Calu3 (cell line): ENCODE data around the gene PNP. TPM values are rescaled to one million over a fixed set of nuclear protein-coding genes. Genes with fewer than 3 reads are reported as not detected.

ENCODE experiments used
- BruUV-seq: library from RNA; stranded (reverse); fragments of 400-500 nt; replicated peaks from 2 replicates; lab custom pipeline; 2021; lab: Mats Ljungman, UMichigan
- CTCF ChIA-PET: fragments of 300-600 bp; sonication (Branson Sonifier 250); formaldehyde crosslinking; loops from one replicate; lab custom pipeline; 2022; ENCODE audit warnings: antibody characterized with exemption; lab: Charles Lee
- DNase-seq: peaks from one replicate; pipeline ENCODE4 v3.0.0; 2022
- H3K27ac Mint-ChIP-seq: one replicate; pipeline ENCODE4 v1.8.0; 2022; ENCODE audit warnings: mixed read lengths; ENCODE audit not compliant: unreplicated experiment
- H3K27me3 Mint-ChIP-seq: one replicate; pipeline ENCODE4 v1.8.0; 2022; ENCODE audit warnings: mixed read lengths; ENCODE audit not compliant: unreplicated experiment
- H3K36me3 Mint-ChIP-seq: one replicate; pipeline ENCODE4 v1.8.0; 2022; ENCODE audit warnings: mild to moderate bottlenecking, moderate library complexity, mixed read lengths; ENCODE audit not compliant: insufficient read depth, unreplicated experiment
- H3K4me1 Mint-ChIP-seq: one replicate; pipeline ENCODE4 v1.8.0; 2022; ENCODE audit warnings: mild to moderate bottlenecking, low read depth, mixed read lengths; ENCODE audit not compliant: unreplicated experiment
- H3K4me3 Mint-ChIP-seq: one replicate; pipeline ENCODE4 v1.8.0; 2022; ENCODE audit warnings: mild to moderate bottlenecking, low read depth, moderate library complexity, mixed read lengths; ENCODE audit not compliant: unreplicated experiment
- H3K9me3 Mint-ChIP-seq: one replicate; pipeline ENCODE4 v1.8.0; 2022; ENCODE audit warnings: low read depth, mixed read lengths; ENCODE audit not compliant: unreplicated experiment
- intact Hi-C: fragments of 100-400 bp; cut with micrococcal nuclease; formaldehyde crosslinking; loops from one replicate; pipeline ENCODE4 v1.10.0; 2022; ENCODE audit not compliant: unreplicated experiment
- total RNA-seq: library from RNA; stranded (reverse); gene quantifications from 2 replicates; pipeline ENCODE4 v1.2.3, GENCODE V29; 2022
- TF ChIP-seq, protein P1 (sequence below): fragments of 200-600 bp; IDR thresholded peaks from one replicate; pipeline ENCODE4 v1.8.0; 2022; ENCODE audit warnings: antibody characterized with exemption; ENCODE audit not compliant: unreplicated experiment

Gene PNP
- total RNA-seq, 1 experiment from 2014 or later = 81.3 TPM

DNA sequence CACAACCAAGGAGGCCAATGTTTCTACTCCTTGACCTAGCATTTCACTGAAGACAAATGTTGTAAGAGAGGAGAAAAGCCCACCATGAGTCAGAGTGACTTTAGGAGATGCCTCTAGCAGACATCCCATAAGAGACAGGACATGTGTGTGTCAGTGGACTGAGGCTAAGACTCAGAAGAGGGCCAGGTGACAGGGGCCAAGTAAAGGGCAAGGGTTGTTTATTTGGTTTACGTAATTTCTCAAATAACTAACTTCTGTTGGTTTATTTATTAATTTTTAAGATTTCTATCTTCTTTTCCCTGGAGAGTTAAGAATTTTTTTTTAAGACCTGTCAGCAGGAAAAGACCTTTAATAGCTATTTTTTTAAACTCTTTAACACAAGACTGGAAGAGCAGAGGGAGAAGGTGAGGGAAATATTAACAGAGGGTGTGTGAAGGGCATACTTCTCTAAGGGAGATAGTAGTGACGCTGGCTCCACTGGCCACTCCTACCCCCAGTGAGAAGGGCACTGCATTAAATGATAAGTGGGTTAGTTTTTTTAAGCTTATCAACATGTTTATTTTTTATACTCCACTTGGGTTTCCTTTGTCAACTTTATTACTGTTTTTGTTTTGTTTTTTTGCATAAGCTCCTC is 3.4 kb downstream of the PNP start:
- CTCF ChIA-PET = no interaction called here
- intact Hi-C loops = loop anchor here (5.0 kb wide), 1 partner anchor 60 kb away; no protein-coding TSS in a partner anchor
- peak overlapping the region; percentile 97 for H3K4me3 Mint-ChIP-seq
- DNase-seq = no peak
- no peaks in the 10 kb centered on the region for H3K27me3 Mint-ChIP-seq
- no TSS peak for BruUV-seq
- H3K36me3 Mint-ChIP-seq = peaks cover 80% of the 10 kb centered on the region
- H3K27ac Mint-ChIP-seq = peak overlapping the region; percentile 69
- peaks cover 35% of the 10 kb centered on the region for H3K4me1 Mint-ChIP-seq
- TF ChIP-seq, protein P1, sequence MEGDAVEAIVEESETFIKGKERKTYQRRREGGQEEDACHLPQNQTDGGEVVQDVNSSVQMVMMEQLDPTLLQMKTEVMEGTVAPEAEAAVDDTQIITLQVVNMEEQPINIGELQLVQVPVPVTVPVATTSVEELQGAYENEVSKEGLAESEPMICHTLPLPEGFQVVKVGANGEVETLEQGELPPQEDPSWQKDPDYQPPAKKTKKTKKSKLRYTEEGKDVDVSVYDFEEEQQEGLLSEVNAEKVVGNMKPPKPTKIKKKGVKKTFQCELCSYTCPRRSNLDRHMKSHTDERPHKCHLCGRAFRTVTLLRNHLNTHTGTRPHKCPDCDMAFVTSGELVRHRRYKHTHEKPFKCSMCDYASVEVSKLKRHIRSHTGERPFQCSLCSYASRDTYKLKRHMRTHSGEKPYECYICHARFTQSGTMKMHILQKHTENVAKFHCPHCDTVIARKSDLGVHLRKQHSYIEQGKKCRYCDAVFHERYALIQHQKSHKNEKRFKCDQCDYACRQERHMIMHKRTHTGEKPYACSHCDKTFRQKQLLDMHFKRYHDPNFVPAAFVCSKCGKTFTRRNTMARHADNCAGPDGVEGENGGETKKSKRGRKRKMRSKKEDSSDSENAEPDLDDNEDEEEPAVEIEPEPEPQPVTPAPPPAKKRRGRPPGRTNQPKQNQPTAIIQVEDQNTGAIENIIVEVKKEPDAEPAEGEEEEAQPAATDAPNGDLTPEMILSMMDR = no peak
- H3K9me3 Mint-ChIP-seq = no peaks in the 10 kb centered on the region

DNA sequence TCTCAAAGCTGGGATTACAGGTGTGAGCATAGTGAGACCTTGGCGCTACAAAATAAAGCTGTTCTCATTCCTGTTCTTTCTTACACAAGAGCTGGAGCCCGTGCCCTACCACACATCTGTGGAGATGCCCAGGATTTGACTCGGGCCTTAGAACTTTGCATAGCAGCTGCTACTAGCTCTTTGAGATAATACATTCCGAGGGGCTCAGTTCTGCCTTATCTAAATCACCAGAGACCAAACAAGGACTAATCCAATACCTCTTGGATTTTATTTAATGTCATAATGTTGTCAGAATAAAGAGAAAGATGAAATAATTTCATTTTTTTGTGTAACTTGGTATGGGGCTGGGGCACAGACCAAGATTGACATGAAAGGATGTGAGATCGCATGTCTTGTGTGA is 7.6 kb downstream of the PNP start:
- Mint-ChIP-seq H3K9me3 (no peaks in the 10 kb centered on the region), H3K27me3 (no peaks in the 10 kb centered on the region), H3K4me1 (peaks cover 26% of the 10 kb centered on the region), H3K27ac (no peak overlapping the region), H3K36me3 (peaks cover 66% of the 10 kb centered on the region), H3K4me3 (no peak overlapping the region)
- BruUV-seq = no TSS peak
- TF ChIP-seq, protein P1 = no peak
- CTCF ChIA-PET = no interaction called here
- no peak for DNase-seq
- intact Hi-C loops = no loop called here

DNA sequence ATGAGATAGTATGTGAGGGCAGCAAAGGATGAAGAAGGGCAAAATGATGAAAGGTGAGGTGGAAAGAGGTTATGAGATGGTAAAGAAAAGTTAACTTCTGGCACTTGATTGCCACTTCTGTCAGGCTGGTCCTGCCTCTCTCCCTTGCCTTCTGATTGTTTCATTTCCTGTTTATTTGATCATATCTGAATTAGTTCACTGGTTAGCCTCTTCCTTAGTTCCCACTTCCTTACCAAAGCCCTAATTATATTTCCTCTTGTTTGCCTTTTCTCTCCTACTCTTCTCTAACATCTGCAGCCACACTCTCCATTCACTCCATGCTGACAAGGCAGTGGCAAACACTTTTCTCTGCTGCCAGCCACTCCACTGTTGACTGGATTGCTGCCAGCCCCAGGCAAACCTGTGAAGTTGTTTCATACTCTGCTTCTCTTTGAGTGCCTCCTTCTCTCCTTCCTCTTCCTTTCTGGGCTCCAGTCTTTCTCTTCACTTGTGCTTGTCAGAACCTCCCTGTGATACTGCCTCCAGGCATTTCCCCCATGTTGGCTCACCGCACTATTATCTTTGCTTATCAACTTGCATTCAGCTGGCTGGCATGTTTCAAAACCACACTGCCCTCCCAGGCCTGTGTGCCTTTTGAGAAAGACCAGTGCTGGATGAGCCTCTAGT is 8.1 kb downstream of the PNP start:
- Mint-ChIP-seq H3K27me3 (no peaks in the 10 kb centered on the region), H3K9me3 (no peaks in the 10 kb centered on the region), H3K36me3 (peaks cover 61% of the 10 kb centered on the region), H3K4me3 (no peak overlapping the region), H3K27ac (peak overlapping the region; percentile 37), H3K4me1 (peaks cover 21% of the 10 kb centered on the region)
- BruUV-seq = no TSS peak
- TF ChIP-seq, protein P1 = no peak
- intact Hi-C loops = no loop called here
- CTCF ChIA-PET = no interaction called here
- no peak for DNase-seq

DNA sequence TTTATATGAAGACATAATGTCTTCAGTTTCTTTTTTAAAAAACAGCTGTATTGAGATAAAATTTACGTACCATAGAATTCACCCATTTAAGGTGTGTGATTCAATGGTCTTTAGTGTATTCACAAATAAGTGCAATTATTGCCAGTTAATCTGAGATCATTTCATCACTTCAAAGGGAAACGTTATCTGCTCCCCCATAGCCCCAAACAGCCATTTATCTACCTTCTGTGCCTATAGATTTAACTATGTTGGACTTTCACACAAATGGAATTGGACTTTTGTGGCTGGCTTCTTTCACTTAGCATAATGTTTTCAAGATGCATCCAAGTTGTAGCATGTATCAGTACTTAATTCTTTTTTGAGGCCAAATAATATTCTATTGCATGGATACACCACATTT is 9.7 kb downstream of the PNP start:
- Mint-ChIP-seq H3K4me1 (peaks cover 11% of the 10 kb centered on the region), H3K27ac (no peak overlapping the region), H3K27me3 (no peaks in the 10 kb centered on the region), H3K9me3 (no peaks in the 10 kb centered on the region), H3K4me3 (no peak overlapping the region), H3K36me3 (peaks cover 48% of the 10 kb centered on the region)
- CTCF ChIA-PET = no interaction called here
- DNase-seq = no peak
- TF ChIP-seq, protein P1 = no peak
- intact Hi-C loops = no loop called here
- no TSS peak for BruUV-seq
